ENCODE measurements around the gene DCAKD. TPM values are rescaled to one million over a fixed set of nuclear protein-coding genes. Genes with fewer than 3 reads are reported as not detected.

The DCAKD gene
- total and polyA plus RNA-seq, 8 donors: 20.5 to 50.8 (median 44.9) TPM

DNA sequence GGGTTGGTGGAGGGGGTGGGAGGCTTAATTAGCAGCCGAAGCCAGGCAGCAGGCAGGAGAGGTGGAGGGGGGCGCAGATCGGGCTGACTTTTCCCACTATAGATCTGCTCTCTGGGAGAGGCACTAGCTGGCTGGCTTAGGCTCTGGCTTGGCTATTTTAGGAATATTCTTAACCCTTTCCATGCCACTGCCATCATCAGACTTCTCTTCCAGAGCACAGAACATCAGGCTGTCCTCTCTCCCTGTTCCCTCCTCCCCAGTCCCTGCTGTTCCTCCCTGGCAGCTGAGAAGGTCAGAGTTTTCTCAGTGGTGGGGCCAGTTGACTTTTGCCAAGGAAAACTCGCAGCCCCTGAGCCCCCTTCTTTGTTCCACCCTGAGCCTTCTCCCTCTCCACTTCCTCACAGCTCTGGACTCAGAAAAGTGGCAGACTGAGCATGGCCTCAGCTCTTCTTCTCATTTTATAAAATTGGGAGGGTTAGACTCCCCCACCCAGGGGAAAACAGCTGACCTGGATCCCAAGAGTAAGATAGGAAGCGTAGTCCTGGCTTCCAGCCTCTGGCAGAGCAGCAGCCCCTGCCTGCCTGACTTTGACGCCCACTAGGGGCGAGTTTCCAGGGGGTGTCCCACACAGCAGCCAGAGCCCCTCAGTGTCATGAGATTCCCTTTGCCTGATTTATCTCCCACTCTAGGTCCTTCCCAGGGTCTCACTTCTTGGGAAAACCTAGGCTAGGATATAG is 73.5 kb downstream of the DCAKD start:
- DNase-seq (peak in 1 of 4 donors; percentile 45), ATAC-seq (no peak)
- intact Hi-C loops (cut with DNase I): no loop called here
- peaks cover 0 to 80% of the 10 kb centered on the region in 2 donors for H3K27me3 ChIP-seq
- peaks cover 0 to 3% of the 10 kb centered on the region in 2 donors for H3K4me1 ChIP-seq
- TF ChIP-seq CTCF (IDR thresholded peaks at IDR 0.05): no peak
- no peak overlapping the region for H3K27ac ChIP-seq
- no peaks in the 10 kb centered on the region for H3K36me3 ChIP-seq
- no peak overlapping the region for H3K4me3 ChIP-seq
- H3K9me3 ChIP-seq: no peaks in the 10 kb centered on the region

GRCh38 chr17:44977065-44977464 is 74.4 kb downstream of the DCAKD start:
- ATAC-seq (no peak), DNase-seq (no peak)
- Histone ChIP-seq H3K36me3 (no peaks in the 10 kb centered on the region), H3K4me3 (no peak overlapping the region), H3K27ac (no peak overlapping the region), H3K9me3 (no peaks in the 10 kb centered on the region), H3K27me3 (peaks cover 0 to 85% of the 10 kb centered on the region in 2 donors), H3K4me1 (peaks cover 0 to 3% of the 10 kb centered on the region in 2 donors)
- intact Hi-C loops (cut with DNase I): no loop called here
- TF ChIP-seq CTCF (IDR thresholded peaks at IDR 0.05): no peak

DNA sequence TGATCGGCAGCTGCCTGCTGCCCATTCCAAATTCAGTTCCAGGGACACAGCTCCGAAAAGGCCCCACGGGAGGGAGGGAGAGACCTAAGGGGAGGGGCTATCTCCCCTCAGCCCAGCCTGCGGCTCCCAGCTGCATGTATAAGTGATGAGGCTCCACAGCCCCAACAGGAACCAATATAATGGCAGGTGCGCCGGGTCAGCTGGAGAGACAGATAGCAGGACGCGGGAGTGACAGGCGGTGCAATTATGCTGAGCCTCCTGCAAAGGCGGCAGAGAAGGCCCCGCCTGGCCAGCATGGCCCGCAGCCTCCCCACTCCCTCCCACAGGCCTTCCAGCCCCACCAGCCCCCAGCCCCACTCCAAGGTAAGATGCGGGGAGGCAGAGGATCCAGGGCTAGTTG is 75.2 kb downstream of the DCAKD start:
- H3K9me3 ChIP-seq: no peaks in the 10 kb centered on the region
- H3K27ac ChIP-seq: no peak overlapping the region
- H3K27me3 ChIP-seq: peaks cover 0 to 86% of the 10 kb centered on the region in 2 donors
- no peak overlapping the region for H3K4me3 ChIP-seq
- no peaks in the 10 kb centered on the region for H3K36me3 ChIP-seq
- peaks cover 0 to 3% of the 10 kb centered on the region in 2 donors for H3K4me1 ChIP-seq
- ATAC-seq (no peak), DNase-seq (no peak)
- intact Hi-C loops (cut with DNase I): no loop called here
- no peak for TF ChIP-seq CTCF (IDR thresholded peaks at IDR 0.05)

Other genes starting within 250 kb of the DCAKD start
- 10 to 100 TPM; 17.3 to 18.8 TPM for gene GJC1, start 221.3 kb downstream of the DCAKD start, total RNA-seq
- gene GJC1, start 221.3 kb downstream of the DCAKD start, polyA plus RNA-seq (ENCODE audit: insufficient read length in 6 of 6): 10 to 100 TPM; 43.3 to 52.9 (median 46.4) TPM
- gene HIGD1B, start 203.7 kb downstream of the DCAKD start, total RNA-seq: 10 to 100 TPM; 17.1 to 19.5 TPM
- 10 to 100 TPM; 11.0 to 21.7 (median 17.0) TPM for gene HIGD1B, start 203.7 kb downstream of the DCAKD start, polyA plus RNA-seq (ENCODE audit: insufficient read length in 6 of 6)
- gene EFTUD2, start 152.2 kb downstream of the DCAKD start, total RNA-seq: 100 to 1,000 TPM in 1 of 2 donors, 10 to 100 TPM in 1; 83.4 to 112 TPM
- gene EFTUD2, start 152.2 kb downstream of the DCAKD start, polyA plus RNA-seq (ENCODE audit: insufficient read length in 6 of 6): 100 to 1,000 TPM in 1 of 6 donors, 10 to 100 TPM in 5; 85.3 to 103 (median 95.1) TPM
- gene GFAP, start 136.1 kb downstream of the DCAKD start, total RNA-seq: under 1 TPM in 1 of 2 donors, not detected in 1; 0.15 TPM
- gene GFAP, start 136.1 kb downstream of the DCAKD start, polyA plus RNA-seq (ENCODE audit: insufficient read length in 6 of 6): 1 to 10 TPM in 1 of 6 donors, under 1 TPM in 4, not detected in 1; 0.14 to 1.1 (median 0.55) TPM
- gene KIF18B, start 103.9 kb downstream of the DCAKD start, total RNA-seq: 1 to 10 TPM; 2.9 to 6.0 TPM
- gene KIF18B, start 103.9 kb downstream of the DCAKD start, polyA plus RNA-seq (ENCODE audit: insufficient read length in 6 of 6): 10 to 100 TPM; 11.0 to 24.5 (median 15.1) TPM
- gene C1QL1, start 83.3 kb downstream of the DCAKD start, total RNA-seq: under 1 TPM in 1 of 2 donors, not detected in 1; 0.70 TPM
- gene C1QL1, start 83.3 kb downstream of the DCAKD start, polyA plus RNA-seq (ENCODE audit: insufficient read length in 6 of 6): 1 to 10 TPM; 1.5 to 2.9 (median 2.4) TPM
- gene NMT1, start 9.7 kb upstream of the DCAKD start, total RNA-seq: 100 to 1,000 TPM; 123 to 129 TPM
- gene NMT1, start 9.7 kb upstream of the DCAKD start, polyA plus RNA-seq (ENCODE audit: insufficient read length in 6 of 6): 10 to 100 TPM; 59.8 to 73.2 (median 64.6) TPM
- gene PLCD3, start 80.9 kb upstream of the DCAKD start, total RNA-seq: 10 to 100 TPM; 41.0 to 49.1 TPM
- gene PLCD3, start 80.9 kb upstream of the DCAKD start, polyA plus RNA-seq (ENCODE audit: insufficient read length in 6 of 6): 10 to 100 TPM; 12.5 to 20.1 (median 15.5) TPM
- 10 to 100 TPM; 10.6 to 15.7 TPM for gene ACBD4, start 84.1 kb upstream of the DCAKD start, total RNA-seq
- 10 to 100 TPM; 12.5 to 15.9 (median 15.0) TPM for gene ACBD4, start 84.1 kb upstream of the DCAKD start, polyA plus RNA-seq (ENCODE audit: insufficient read length in 6 of 6)
- 10 to 100 TPM; 27.3 to 34.6 TPM for gene HEXIM1, start 96.8 kb upstream of the DCAKD start, total RNA-seq
- 10 to 100 TPM; 32.1 to 41.5 (median 37.1) TPM for gene HEXIM1, start 96.8 kb upstream of the DCAKD start, polyA plus RNA-seq (ENCODE audit: insufficient read length in 6 of 6)
- 1 to 10 TPM; 5.4 to 6.0 TPM for gene HEXIM2, start 110.2 kb upstream of the DCAKD start, total RNA-seq
- gene HEXIM2, start 110.2 kb upstream of the DCAKD start, polyA plus RNA-seq (ENCODE audit: insufficient read length in 6 of 6): 10 to 100 TPM in 3 of 6 donors, 1 to 10 TPM in 3; 7.1 to 10.9 (median 9.9) TPM
- 100 to 1,000 TPM in 1 of 2 donors, 10 to 100 TPM in 1; 42.0 to 118 TPM for gene FMNL1, start 170.3 kb upstream of the DCAKD start, total RNA-seq
- gene FMNL1, start 170.3 kb upstream of the DCAKD start, polyA plus RNA-seq (ENCODE audit: insufficient read length in 6 of 6): 1 to 10 TPM; 6.9 to 9.7 (median 8.2) TPM
- not detected for gene SPATA32, start 210.5 kb upstream of the DCAKD start, total RNA-seq
- gene SPATA32, start 210.5 kb upstream of the DCAKD start, polyA plus RNA-seq (ENCODE audit: insufficient read length in 6 of 6): under 1 TPM; 0.13 to 0.69 (median 0.44) TPM